ENCODE results near the gene CHD8. TPM values are rescaled to one million over a fixed set of nuclear protein-coding genes. Genes with fewer than 3 reads are reported as not detected.

CHD8 gene
- total RNA-seq, 1 donor from 2014 or later = 146 TPM

DNA sequence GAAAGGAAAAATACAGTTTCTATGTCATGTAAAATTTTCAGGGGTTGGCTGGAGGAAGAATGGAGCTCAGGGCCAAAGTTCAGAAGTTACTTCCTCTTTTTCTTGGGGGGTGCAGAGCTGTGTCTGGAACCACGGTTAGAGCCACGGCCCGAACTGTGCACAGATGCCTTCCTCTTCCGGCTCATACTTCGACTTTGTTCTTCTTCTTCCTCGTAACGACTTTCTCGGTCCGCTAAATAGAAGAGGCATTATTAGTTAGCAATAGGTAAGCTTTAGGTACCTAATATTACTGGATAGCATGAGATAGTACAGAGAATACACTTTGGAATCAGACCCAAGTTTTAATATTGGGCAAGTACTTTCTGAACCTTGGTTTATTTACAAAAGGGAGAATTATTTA, 103.3 kb downstream of the CHD8 start:
- Mint-ChIP-seq H3K36me3 (ENCODE audit: unreplicated experiment) (no peaks in the 10 kb centered on the region), H3K27me3 (ENCODE audit: unreplicated experiment) (no peaks in the 10 kb centered on the region), H3K4me3 (ENCODE audit: unreplicated experiment) (no peak overlapping the region), H3K9me3 (ENCODE audit: unreplicated experiment) (peaks cover 2% of the 10 kb centered on the region), H3K4me1 (ENCODE audit: low read depth, unreplicated experiment) (no peaks in the 10 kb centered on the region), H3K27ac (ENCODE audit: unreplicated experiment) (no peak overlapping the region)
- no peak for DNase-seq
- TF ChIP-seq, protein P1, sequence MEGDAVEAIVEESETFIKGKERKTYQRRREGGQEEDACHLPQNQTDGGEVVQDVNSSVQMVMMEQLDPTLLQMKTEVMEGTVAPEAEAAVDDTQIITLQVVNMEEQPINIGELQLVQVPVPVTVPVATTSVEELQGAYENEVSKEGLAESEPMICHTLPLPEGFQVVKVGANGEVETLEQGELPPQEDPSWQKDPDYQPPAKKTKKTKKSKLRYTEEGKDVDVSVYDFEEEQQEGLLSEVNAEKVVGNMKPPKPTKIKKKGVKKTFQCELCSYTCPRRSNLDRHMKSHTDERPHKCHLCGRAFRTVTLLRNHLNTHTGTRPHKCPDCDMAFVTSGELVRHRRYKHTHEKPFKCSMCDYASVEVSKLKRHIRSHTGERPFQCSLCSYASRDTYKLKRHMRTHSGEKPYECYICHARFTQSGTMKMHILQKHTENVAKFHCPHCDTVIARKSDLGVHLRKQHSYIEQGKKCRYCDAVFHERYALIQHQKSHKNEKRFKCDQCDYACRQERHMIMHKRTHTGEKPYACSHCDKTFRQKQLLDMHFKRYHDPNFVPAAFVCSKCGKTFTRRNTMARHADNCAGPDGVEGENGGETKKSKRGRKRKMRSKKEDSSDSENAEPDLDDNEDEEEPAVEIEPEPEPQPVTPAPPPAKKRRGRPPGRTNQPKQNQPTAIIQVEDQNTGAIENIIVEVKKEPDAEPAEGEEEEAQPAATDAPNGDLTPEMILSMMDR (IDR thresholded peaks at IDR 0.05; ENCODE audit: partially characterized antibody, unreplicated experiment) = no peak

DNA sequence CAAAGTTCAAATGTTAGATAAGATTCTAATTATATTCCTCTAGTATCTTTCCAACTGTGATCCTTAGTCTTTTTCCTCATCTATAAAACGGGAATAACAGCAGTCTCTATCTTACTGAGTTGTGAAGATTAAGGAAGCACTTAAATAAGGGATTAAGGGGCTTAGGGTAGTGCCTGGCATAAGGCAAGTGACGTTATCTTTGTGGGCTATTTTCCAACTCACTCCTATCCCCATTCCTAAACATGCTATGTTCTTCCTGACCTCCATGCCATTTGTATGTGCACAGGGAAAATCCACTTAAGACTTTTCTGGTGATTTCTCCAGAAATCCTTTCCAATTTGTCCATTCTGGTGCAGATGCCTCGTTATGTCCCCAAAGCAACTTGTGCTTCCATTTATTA, 105.4 kb downstream of the CHD8 start:
- H3K36me3 Mint-ChIP-seq (ENCODE audit: unreplicated experiment) = no peaks in the 10 kb centered on the region
- H3K9me3 Mint-ChIP-seq (ENCODE audit: unreplicated experiment) = peaks cover 2% of the 10 kb centered on the region
- no peaks in the 10 kb centered on the region for H3K27me3 Mint-ChIP-seq (ENCODE audit: unreplicated experiment)
- DNase-seq = no peak
- TF ChIP-seq, protein P1 (IDR thresholded peaks at IDR 0.05; ENCODE audit: partially characterized antibody, unreplicated experiment) = no peak
- H3K4me3 Mint-ChIP-seq (ENCODE audit: unreplicated experiment) = no peak overlapping the region
- no peaks in the 10 kb centered on the region for H3K4me1 Mint-ChIP-seq (ENCODE audit: low read depth, unreplicated experiment)
- H3K27ac Mint-ChIP-seq (ENCODE audit: unreplicated experiment) = no peak overlapping the region

DNA sequence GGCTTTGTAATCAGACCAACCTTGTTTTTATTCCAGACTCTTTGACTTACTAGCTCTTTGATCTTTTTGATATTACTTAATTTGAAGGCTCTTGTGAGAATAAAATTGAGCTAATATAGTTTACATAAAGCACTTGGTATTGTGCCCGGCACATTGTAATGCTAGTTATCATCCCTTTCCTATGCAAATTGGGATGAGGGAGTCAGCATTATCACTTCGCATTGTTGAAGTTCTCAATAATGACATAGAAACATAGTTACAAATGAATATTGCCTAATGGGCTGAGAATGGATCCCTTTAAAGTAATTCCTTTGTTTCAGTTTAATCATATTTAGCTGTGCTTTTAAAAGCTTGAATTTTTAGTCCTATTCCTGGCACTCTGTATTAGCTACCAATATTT, 108.7 kb downstream of the CHD8 start:
- H3K4me1 Mint-ChIP-seq (ENCODE audit: low read depth, unreplicated experiment) = no peaks in the 10 kb centered on the region
- H3K9me3 Mint-ChIP-seq (ENCODE audit: unreplicated experiment) = no peaks in the 10 kb centered on the region
- no peaks in the 10 kb centered on the region for H3K27me3 Mint-ChIP-seq (ENCODE audit: unreplicated experiment)
- H3K27ac Mint-ChIP-seq (ENCODE audit: unreplicated experiment) = no peak overlapping the region
- no peaks in the 10 kb centered on the region for H3K36me3 Mint-ChIP-seq (ENCODE audit: unreplicated experiment)
- no peak for DNase-seq
- TF ChIP-seq, protein P1 (IDR thresholded peaks at IDR 0.05; ENCODE audit: partially characterized antibody, unreplicated experiment) = no peak
- H3K4me3 Mint-ChIP-seq (ENCODE audit: unreplicated experiment) = no peak overlapping the region

DNA sequence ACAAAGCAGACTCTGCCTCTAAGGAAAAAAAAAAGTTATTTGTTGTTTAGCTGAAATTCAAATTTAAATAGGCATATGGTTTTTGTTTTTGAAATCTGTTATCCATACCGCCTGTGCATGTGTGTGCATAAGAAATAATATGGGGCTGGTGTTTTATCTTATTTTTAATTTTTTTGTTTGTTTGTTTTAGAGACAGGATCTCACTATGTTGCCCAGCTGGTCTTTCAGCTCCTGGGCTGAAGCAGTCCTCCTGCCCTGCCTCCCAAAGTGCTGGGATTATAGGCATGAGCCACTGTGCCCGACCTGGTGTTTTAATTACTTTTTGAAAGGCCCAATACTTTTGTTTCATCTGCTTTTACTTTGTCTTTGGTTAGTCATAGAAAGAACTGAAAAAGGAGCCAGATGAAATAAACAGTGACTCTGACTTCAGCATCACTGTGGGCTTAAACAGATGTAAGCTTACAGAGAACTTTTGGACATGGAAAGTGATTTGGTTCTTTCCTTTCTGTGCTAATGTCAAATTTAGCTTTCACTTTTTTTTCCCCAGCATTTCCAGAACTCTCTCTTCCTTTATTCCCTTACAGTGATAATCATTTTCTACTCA, 109.3 kb downstream of the CHD8 start:
- Mint-ChIP-seq H3K36me3 (ENCODE audit: unreplicated experiment) (no peaks in the 10 kb centered on the region), H3K4me1 (ENCODE audit: low read depth, unreplicated experiment) (no peaks in the 10 kb centered on the region), H3K9me3 (ENCODE audit: unreplicated experiment) (no peaks in the 10 kb centered on the region), H3K4me3 (ENCODE audit: unreplicated experiment) (no peak overlapping the region), H3K27ac (ENCODE audit: unreplicated experiment) (no peak overlapping the region), H3K27me3 (ENCODE audit: unreplicated experiment) (no peaks in the 10 kb centered on the region)
- TF ChIP-seq, protein P1 (IDR thresholded peaks at IDR 0.05; ENCODE audit: partially characterized antibody, unreplicated experiment) = no peak
- no peak for DNase-seq

DNA sequence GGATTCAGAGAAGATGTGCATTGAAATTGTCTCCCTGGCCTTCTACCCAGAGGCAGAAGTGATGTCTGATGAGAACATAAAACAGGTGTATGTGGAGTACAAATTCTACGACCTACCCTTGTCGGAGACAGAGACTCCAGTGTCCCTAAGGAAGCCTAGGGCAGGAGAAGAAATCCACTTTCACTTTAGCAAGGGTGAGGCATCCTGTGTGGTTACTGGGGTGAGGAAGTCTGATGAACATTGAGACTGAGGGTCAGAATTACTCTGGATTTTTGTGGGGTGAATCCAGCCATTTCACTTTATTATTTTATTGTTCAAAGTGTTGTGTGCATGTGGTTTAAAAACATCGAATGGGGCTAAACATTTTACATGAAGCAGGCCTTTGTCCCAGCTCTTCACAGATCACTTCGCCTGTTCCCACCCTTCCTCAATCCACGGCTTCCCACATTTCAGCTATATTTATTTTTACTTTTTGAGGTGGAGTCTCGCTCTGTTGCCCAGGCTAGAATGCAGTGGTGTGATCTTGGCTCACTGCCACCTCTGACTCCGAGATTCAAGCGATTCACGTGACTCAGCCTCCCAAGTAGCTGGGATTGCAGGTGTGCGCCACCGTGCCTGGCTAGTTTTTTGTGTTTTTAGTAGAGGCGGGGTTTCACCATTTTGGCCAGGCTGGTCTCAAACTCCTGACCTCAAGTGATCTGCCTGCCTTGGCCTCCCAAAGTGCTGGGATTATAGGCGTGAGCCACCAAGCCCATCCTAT, 112.7 kb downstream of the CHD8 start:
- Mint-ChIP-seq H3K36me3 (ENCODE audit: unreplicated experiment) (no peaks in the 10 kb centered on the region), H3K27ac (ENCODE audit: unreplicated experiment) (no peak overlapping the region), H3K4me3 (ENCODE audit: unreplicated experiment) (no peak overlapping the region), H3K27me3 (ENCODE audit: unreplicated experiment) (no peaks in the 10 kb centered on the region), H3K4me1 (ENCODE audit: low read depth, unreplicated experiment) (no peaks in the 10 kb centered on the region), H3K9me3 (ENCODE audit: unreplicated experiment) (no peaks in the 10 kb centered on the region)
- no peak for DNase-seq
- TF ChIP-seq, protein P1 (IDR thresholded peaks at IDR 0.05; ENCODE audit: partially characterized antibody, unreplicated experiment) = no peak

All from glutamatergic neuron (in vitro differentiated cells).